ENCODE data around the gene UBXN6.

UBXN6 gene

GRCh38 chr19:4455719-4456475 is 1.7 kb downstream of the UBXN6 start:
- no peak for DNase-seq

GRCh38 chr19:4454747-4455718 is 2.6 kb downstream of the UBXN6 start:
- DNase-seq: no peak

GRCh38 chr19:4453232-4454179 is 4.1 kb downstream of the UBXN6 start:
- no peak for DNase-seq

GRCh38 chr19:4452230-4452990 is 5.2 kb downstream of the UBXN6 start:
- no peak for DNase-seq

GRCh38 chr19:4449639-4450028 is 8.0 kb downstream of the UBXN6 start:
- DNase-seq: no peak

- no peak for DNase-seq
Measured at GRCh38 chr19:4449022-4449638, 8.5 kb downstream of the UBXN6 start.

GRCh38 chr19:4448147-4448985 is 9.2 kb downstream of the UBXN6 start:
- no peak for DNase-seq

- no peak for DNase-seq
Measured at GRCh38 chr19:4447327-4448146, 10.1 kb downstream of the UBXN6 start.

GRCh38 chr19:4446704-4447200 is 10.8 kb downstream of the UBXN6 start:
- DNase-seq: no peak

- no peak for DNase-seq
Measured at GRCh38 chr19:4445963-4446703, 11.5 kb downstream of the UBXN6 start.

GRCh38 chr19:4444765-4445741 is 12.5 kb downstream of the UBXN6 start:
- no peak for DNase-seq

GRCh38 chr19:4443966-4444764 is 13.4 kb downstream of the UBXN6 start:
- no peak for DNase-seq

- DNase-seq: no peak
Measured at GRCh38 chr19:4443188-4443587, 14.4 kb downstream of the UBXN6 start.

- no peak for DNase-seq
Measured at GRCh38 chr19:4442819-4443146, 14.8 kb downstream of the UBXN6 start.

GRCh38 chr19:4441994-4442818 is 15.4 kb downstream of the UBXN6 start:
- DNase-seq: no peak

GRCh38 chr19:4439243-4439642 is 18.4 kb downstream of the UBXN6 start:
- no peak for DNase-seq

Data from activated CD4-positive, alpha-beta T cell treated with anti-CD3 and anti-CD28 coated beads, Interleukin-2, amount 50 U/mL, for 1 hour (primary cell).